ES-I3 (cell line): ENCODE data around the gene YAP1.
"Not testable (repeated sequence)": the region's sequence is repeated elsewhere in the genome, so short reads cannot be mapped to it uniquely, and the experiment has no call there.

ENCODE experiments used
- H3K36me3 ChIP-seq: 2 replicates; pipeline ENCODE4 v1.6.1; 2013; ENCODE audit warnings: mild to moderate bottlenecking, low read length, control low read depth, moderate library complexity; ENCODE audit not compliant: insufficient read depth
- H3K4me1 ChIP-seq: 2 replicates; pipeline ENCODE4 v1.6.1; 2013; ENCODE audit warnings: mild to moderate bottlenecking, control low read depth, low read length; ENCODE audit not compliant: insufficient read depth
- H3K9ac ChIP-seq: 2 replicates; pipeline ENCODE4 v1.6.1; 2013; ENCODE audit warnings: low read depth, mild to moderate bottlenecking, low read length, moderate library complexity
- H3K9me3 ChIP-seq: 2 replicates; pipeline ENCODE4 v1.6.1; 2013; ENCODE audit warnings: mild to moderate bottlenecking, low read length, moderate library complexity; ENCODE audit not compliant: control insufficient read depth, insufficient read depth

The YAP1 gene

GRCh38 chr11:102192349-102193066 lies 82.3 kb downstream of the YAP1 start:
- H3K9ac ChIP-seq, result no peak overlapping the region
- peaks cover 4% of the 10 kb centered on the region; the same call in 1 of the 2 replicates for H3K36me3 ChIP-seq
- peaks cover 9% of the 10 kb centered on the region; the same call in 1 of the 2 replicates for H3K4me1 ChIP-seq
- H3K9me3 ChIP-seq, result peaks cover 4% of the 10 kb centered on the region; the same call in 1 of the 2 replicates

GRCh38 chr11:102194257-102194656 lies 84.0 kb downstream of the YAP1 start:
- Histone ChIP-seq H3K9me3 (peaks cover 4% of the 10 kb centered on the region; the same call in 1 of the 2 replicates), H3K36me3 (peaks cover 4% of the 10 kb centered on the region; the same call in 1 of the 2 replicates), H3K9ac (no peak overlapping the region), H3K4me1 (peaks cover 23% of the 10 kb centered on the region; the same call in 1 of the 2 replicates)

- Histone ChIP-seq H3K36me3 (peaks cover 4% of the 10 kb centered on the region; the same call in 1 of the 2 replicates), H3K9ac (no peak overlapping the region), H3K9me3 (peaks cover 4% of the 10 kb centered on the region; the same call in 1 of the 2 replicates), H3K4me1 (peaks cover 23% of the 10 kb centered on the region; the same call in 1 of the 2 replicates)
These were observed 84.7 kb downstream of the YAP1 start for GRCh38 chr11:102194990-102195389.

- H3K9ac ChIP-seq, result no peak overlapping the region
- peaks cover 4% of the 10 kb centered on the region; the same call in 1 of the 2 replicates for H3K9me3 ChIP-seq
- peaks cover 26% of the 10 kb centered on the region; the same call in 1 of the 2 replicates for H3K4me1 ChIP-seq
- peaks cover 4% of the 10 kb centered on the region; the same call in 1 of the 2 replicates for H3K36me3 ChIP-seq
These were observed 86.1 kb downstream of the YAP1 start for GRCh38 chr11:102196351-102196750.

GRCh38 chr11:102196816-102197215 lies 86.6 kb downstream of the YAP1 start:
- H3K9ac ChIP-seq, result no peak overlapping the region
- peaks cover 4% of the 10 kb centered on the region; the same call in 1 of the 2 replicates for H3K9me3 ChIP-seq
- H3K4me1 ChIP-seq, result peaks cover 31% of the 10 kb centered on the region; the same call in 1 of the 2 replicates
- H3K36me3 ChIP-seq, result peaks cover 4% of the 10 kb centered on the region; the same call in 1 of the 2 replicates

GRCh38 chr11:102197670-102198139 lies 87.5 kb downstream of the YAP1 start:
- Histone ChIP-seq H3K36me3 (peaks cover 2% of the 10 kb centered on the region; the same call in 1 of the 2 replicates), H3K9ac (no peak overlapping the region), H3K9me3 (peaks cover 4% of the 10 kb centered on the region; the same call in 1 of the 2 replicates), H3K4me1 (peaks cover 33% of the 10 kb centered on the region; the same call in 1 of the 2 replicates)

GRCh38 chr11:102199673-102200072 lies 89.4 kb downstream of the YAP1 start:
- no peaks in the 10 kb centered on the region; the same call in 1 of the 2 replicates for H3K36me3 ChIP-seq
- H3K9ac ChIP-seq, result no peak overlapping the region
- peaks cover 4% of the 10 kb centered on the region; the same call in 1 of the 2 replicates for H3K9me3 ChIP-seq
- peaks cover 45% of the 10 kb centered on the region for H3K4me1 ChIP-seq

GRCh38 chr11:102200325-102200724 lies 90.1 kb downstream of the YAP1 start:
- not testable (repeated sequence) for H3K36me3 ChIP-seq
- peaks cover 49% of the 10 kb centered on the region for H3K4me1 ChIP-seq

GRCh38 chr11:102201776-102202175 lies 91.5 kb downstream of the YAP1 start:
- Histone ChIP-seq H3K9ac (no peak overlapping the region), H3K4me1 (peaks cover 44% of the 10 kb centered on the region), H3K36me3 (no peaks in the 10 kb centered on the region), H3K9me3 (no peaks in the 10 kb centered on the region)

More at GRCh38 chr11:102200325-102200724, 90.1 kb downstream of the YAP1 start:
- not testable (repeated sequence) for H3K9me3 ChIP-seq, H3K9ac ChIP-seq

GRCh38 chr11:102202972-102203371 lies 92.7 kb downstream of the YAP1 start:
- Histone ChIP-seq H3K9ac (no peak overlapping the region), H3K4me1 (peaks cover 43% of the 10 kb centered on the region), H3K9me3 (no peaks in the 10 kb centered on the region), H3K36me3 (no peaks in the 10 kb centered on the region)

- H3K9me3 ChIP-seq, result no peaks in the 10 kb centered on the region
- peaks cover 38% of the 10 kb centered on the region for H3K4me1 ChIP-seq
- H3K36me3 ChIP-seq, result no peaks in the 10 kb centered on the region
- H3K9ac ChIP-seq, result no peak overlapping the region
These were observed 93.9 kb downstream of the YAP1 start for GRCh38 chr11:102204174-102204573.

- Histone ChIP-seq H3K9me3 (no peaks in the 10 kb centered on the region), H3K4me1 (peaks cover 49% of the 10 kb centered on the region), H3K36me3 (no peaks in the 10 kb centered on the region), H3K9ac (no peak overlapping the region)
These were observed 95.6 kb downstream of the YAP1 start for GRCh38 chr11:102205805-102206204.

GRCh38 chr11:102208835-102209234 lies 98.6 kb downstream of the YAP1 start:
- no peaks in the 10 kb centered on the region for H3K9me3 ChIP-seq
- no peak overlapping the region for H3K9ac ChIP-seq
- H3K4me1 ChIP-seq, result peaks cover 32% of the 10 kb centered on the region
- H3K36me3 ChIP-seq, result no peaks in the 10 kb centered on the region

- H3K36me3 ChIP-seq, result no peaks in the 10 kb centered on the region
- no peaks in the 10 kb centered on the region for H3K9me3 ChIP-seq
These were observed 104.4 kb downstream of the YAP1 start for GRCh38 chr11:102214623-102215022.

More at GRCh38 chr11:102214623-102215022, 104.4 kb downstream of the YAP1 start:
- Histone ChIP-seq H3K4me1 (peaks cover 6% of the 10 kb centered on the region), H3K9ac (no peak overlapping the region)
